K562 (cell line): ENCODE measurements around the gene KRTAP1-1. TPM values are rescaled to one million over a fixed set of nuclear protein-coding genes. Genes with fewer than 3 reads are reported as not detected.

ENCODE experiments used
- ATAC-seq: fragments of 200-7000 bp; cut with Tn5 transposase; 3 replicates; pipeline ENCODE4 v1.9.1; 2020; ENCODE audit warnings: moderate library complexity
- BruUV-seq: library from RNA; stranded (reverse); fragments of 400-500 nt; replicated peaks from 2 replicates; lab custom pipeline; 2021; lab: Mats Ljungman, UMichigan
- CTCF ChIA-PET: fragments of 300-600 bp; formaldehyde crosslinking; extraction: SDS; loops from one replicate; lab custom pipeline; 2021; ENCODE audit warnings: low intra/inter-chr PET ratio; lab: Yijun Ruan, JAX
- POLR2A ChIA-PET: fragments of 300-600, 350-650 bp; sonication (Branson Sonifier 250); formaldehyde crosslinking; extraction: SDS; loops from one replicate; lab custom pipeline; 2021; ENCODE audit warnings: antibody characterized with exemption, inconsistent platforms; lab: Yijun Ruan, JAX
- DNase-seq, 4 experiments: peaks; one replicate each; pipeline versions ENCODE4 v3.0.0 to v3.0.0-alpha.2; 2011 to 2018; ENCODE audit warnings: low spot score in 3 of 4, mixed read lengths in 3 of 4; ENCODE audit errors: extremely low read depth in 1 of 4
- FAIRE-seq: peaks from 2 replicates; lab custom pipeline; 2011; peaks lifted over from hg19 to GRCh38; lab: Jason Lieb, UNC
- H2AFZ ChIP-seq: 2 replicates; pipeline ENCODE4 v1.6.0; 2011; ENCODE audit warnings: low read depth, low read length, control low read depth, inconsistent platforms
- H3K27ac ChIP-seq: fragments of 200-600 bp; 3 replicates; pipeline ENCODE4 v1.8.0; 2011; ENCODE audit warnings: low read depth, mild to moderate bottlenecking, control low read depth, inconsistent platforms, low read length, moderate library complexity, mixed read lengths; ENCODE audit errors: extremely low read depth
- H3K27me3 ChIP-seq, 2 experiments: fragments of 300-600 bp in 1 of 2; 2 replicates in 1 of 2; 3 replicates in 1 of 2; pipeline versions ENCODE4 v1.6.0 to v1.8.0; 2011; ENCODE audit warnings: inconsistent platforms in 2 of 2, low read length in 2 of 2, mild to moderate bottlenecking in 1 of 2, mixed read lengths in 1 of 2, moderate library complexity in 1 of 2; ENCODE audit not compliant: control insufficient read depth in 2 of 2, insufficient read depth in 2 of 2
- H3K36me3 ChIP-seq: fragments of 300-600 bp; 3 replicates; pipeline ENCODE4 v1.8.0; 2011; ENCODE audit warnings: mild to moderate bottlenecking, low read length, inconsistent platforms; ENCODE audit not compliant: control insufficient read depth, insufficient read depth
- H3K4me1 ChIP-seq, 2 experiments: fragments of 200-600 bp in 1 of 2; replicated peaks in 1 of 2; 2 replicates in 1 of 2; 3 replicates in 1 of 2; pipeline versions ENCODE4 v1.5.1 to v1.8.0; 2011; ENCODE audit warnings: inconsistent platforms in 2 of 2, low read length in 2 of 2, mild to moderate bottlenecking in 1 of 2, mixed read lengths in 1 of 2, moderate library complexity in 1 of 2; ENCODE audit not compliant: control insufficient read depth in 2 of 2, insufficient read depth in 2 of 2
- H3K4me2 ChIP-seq: 2 replicates; pipeline ENCODE4 v1.6.1; 2011; ENCODE audit warnings: low read length, control low read depth, inconsistent platforms, mixed read lengths; ENCODE audit not compliant: insufficient read depth
- H3K4me3 ChIP-seq: fragments of 200-600 bp; sonication (generic), shearing (Covaris generic); 2 replicates; pipeline ENCODE4 v1.5.1; 2016; ENCODE audit warnings: control low read depth, inconsistent platforms
- H3K79me2 ChIP-seq: fragments of 200-600 bp; 3 replicates; pipeline ENCODE4 v1.8.0; 2011; ENCODE audit warnings: low read length, inconsistent platforms; ENCODE audit not compliant: control insufficient read depth, insufficient read depth
- H3K9ac ChIP-seq, 2 experiments: 2 replicates each; pipeline versions ENCODE4 v1.6.0 to v1.6.1; 2011; ENCODE audit warnings: low read depth in 2 of 2, low read length in 2 of 2, control low read depth in 1 of 2, inconsistent platforms in 1 of 2, mild to moderate bottlenecking in 1 of 2, mixed read lengths in 1 of 2; ENCODE audit not compliant: insufficient read depth in 1 of 2
- H3K9me1 ChIP-seq: one replicate; pipeline ENCODE4 v1.6.0; 2011; ENCODE audit warnings: inconsistent platforms, mild to moderate bottlenecking, low read length, moderate library complexity; ENCODE audit not compliant: control insufficient read depth, insufficient read depth
- H3K9me3 ChIP-seq: replicated peaks from 2 replicates; pipeline ENCODE4 v1.5.1; 2011; ENCODE audit warnings: low read depth, low read length, inconsistent platforms; ENCODE audit not compliant: control insufficient read depth, insufficient read depth
- H4K20me1 ChIP-seq: replicated peaks from 2 replicates; pipeline ENCODE4 v1.6.1; 2011; ENCODE audit warnings: low read length, inconsistent platforms, mixed read lengths; ENCODE audit not compliant: control insufficient read depth, insufficient read depth
- ATF7 ChIP-seq: fragments of 450-650 bp; IDR thresholded peaks from 2 replicates; pipeline ENCODE4 v1.7.1; 2014; ENCODE audit warnings: mild to moderate bottlenecking, moderate library complexity
- CEBPG ChIP-seq, 3 experiments: fragments of 200-800 bp in 1 of 3; sonication (Bioruptor generic) in 1 of 3; sonication (generic) in 1 of 3; formaldehyde crosslinking in 1 of 3; IDR thresholded peaks in 2 of 3; conservative IDR thresholded peaks in 1 of 3; 2 replicates each; pipeline versions ENCODE4 v1.6.1 to v1.8.0; 2016 to 2022; ENCODE audit warnings: missing compliant biosample characterization in 2 of 3, missing genetic modification characterization in 2 of 3, mild to moderate bottlenecking in 1 of 3, missing genetic modification reagents in 1 of 3
- FIP1L1 ChIP-seq: fragments of 200-400 bp; formaldehyde crosslinking; IDR thresholded peaks from 2 replicates; pipeline ENCODE4 v1.6.1; 2018; ENCODE audit warnings: mild to moderate bottlenecking, low read depth, low read length; ENCODE audit not compliant: poor library complexity, severe bottlenecking
- HNRNPH1 ChIP-seq: fragments of 200-400 bp; formaldehyde crosslinking; optimal IDR thresholded peaks from 2 replicates; pipeline ENCODE3; 2017; ENCODE audit warnings: low read depth, mild to moderate bottlenecking, low read length, moderate library complexity
- WGBS: fragments of 100-300 bp; shearing (Covaris generic); methylation state at CpG from one replicate; pipeline ENCODE4 v1.1.6; 2016; ENCODE audit warnings: low coverage, mixed read lengths; ENCODE audit not compliant: insufficient coverage; ENCODE audit errors: missing lambda C conversion rate; 5-methylcytosine and 5-hydroxymethylcytosine counted together
- in situ Hi-C: fragments of 300-500 bp; cut with MboI; formaldehyde crosslinking; loops from 4 replicates; pipeline ENCODE4 v1.15.0; 2018; ENCODE audit warnings: inconsistent platforms, mixed read lengths
- intact Hi-C: fragments of 100-400 bp; cut with micrococcal nuclease; formaldehyde crosslinking; loops from 2 replicates; pipeline ENCODE4 v1.14.2; 2022
- polyA plus RNA-seq, 8 experiments: library from polyadenylated mRNA; depleted of rRNA in 4 of 8; stranded (reverse) in 5 of 8; unstranded in 3 of 8; fragments of >200 nt; fragmentation: Nextera tagmentation in 2 of 8; fragmentation: Illumina TruSeq in 1 of 8; extraction: Ambion mirVana in 2 of 8; extraction: Trizol in 1 of 8; gene quantifications; 2 replicates each; pipeline versions ENCODE4 v1.2.1 to v1.2.3, GENCODE V29; 2011 to 2014; ENCODE audit warnings: inconsistent platforms in 1 of 8, missing spikeins in 1 of 8
- total RNA-seq, 7 experiments: library from RNA; depleted of rRNA in 6 of 7; stranded (reverse); fragments of >200 nt in 6 of 7; fragmentation: Illumina TruSeq in 2 of 7; extraction: Trizol in 2 of 7; gene quantifications; 2 replicates each; pipeline versions ENCODE4 v1.2.1 to v1.2.3, GENCODE V29; 2011 to 2021; ENCODE audit warnings: low replicate concordance in 1 of 7
- TF ChIP-seq, protein P1 (sequence below): sonication (generic); formaldehyde crosslinking; IDR thresholded peaks from 2 replicates; pipeline ENCODE4 v1.8.1; 2023; ENCODE audit warnings: mild to moderate bottlenecking, missing genetic modification reagents
- TF ChIP-seq, protein P2 (sequence below): IDR thresholded peaks from 2 replicates; pipeline ENCODE4 v1.6.1; 2012; ENCODE audit warnings: low read depth, low read length, improper control_type of control experiment, borderline replicate concordance
- TF ChIP-seq, protein P3 (sequence below), 2 experiments: fragments of 150-350 bp in 1 of 2; IDR thresholded peaks; 2 replicates each; pipeline ENCODE4 v1.6.1; 2012 to 2016; ENCODE audit warnings: low read depth in 2 of 2, low read length in 2 of 2, mild to moderate bottlenecking in 1 of 2, moderate library complexity in 1 of 2

KRTAP1-1 gene
- total and polyA plus RNA-seq, 9 of the 15 experiments (the other 6 are each of a cell fraction or from before 2014, with no cell fraction given): not detected

DNA sequence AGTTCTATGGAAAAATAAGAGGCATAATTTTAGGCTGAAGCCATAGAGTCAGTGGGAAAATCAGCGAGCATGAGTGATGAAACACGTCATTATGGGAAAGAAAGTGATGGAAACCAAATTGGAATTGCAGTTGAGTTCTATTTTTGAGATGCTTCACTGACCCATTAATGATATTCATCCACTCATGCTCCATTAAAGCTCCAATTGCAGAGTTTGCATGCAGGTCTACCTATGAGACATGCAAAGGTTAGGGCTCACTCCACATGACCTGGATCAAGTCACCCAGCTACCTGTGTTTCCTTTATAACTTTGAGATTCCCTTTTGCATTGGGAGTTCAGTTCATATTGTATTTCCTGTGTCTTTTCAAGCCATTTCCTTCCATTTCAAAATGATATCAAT is 32.4 kb upstream of the KRTAP1-1 start:
- WGBS: 0% methylated on average over 2 of the region's 2 CpGs
- intact Hi-C loops: no loop called here
- Histone ChIP-seq H3K79me2 (no peaks in the 10 kb centered on the region), H4K20me1 (no peaks in the 10 kb centered on the region), H2AFZ (no peak overlapping the region), H3K27ac (no peak overlapping the region), H3K4me2 (no peak overlapping the region), H3K4me3 (no peak overlapping the region), H3K9ac (no peak overlapping the region), H3K9me1 (no peaks in the 10 kb centered on the region), H3K4me1 (no peaks in the 10 kb centered on the region), H3K9me3 (no peaks in the 10 kb centered on the region), H3K36me3 (no peaks in the 10 kb centered on the region), H3K27me3 (no peaks in the 10 kb centered on the region; a peak in 1 of 5 replicates)
- no peak for TF ChIP-seq ATF7
- TF ChIP-seq, protein P1, sequence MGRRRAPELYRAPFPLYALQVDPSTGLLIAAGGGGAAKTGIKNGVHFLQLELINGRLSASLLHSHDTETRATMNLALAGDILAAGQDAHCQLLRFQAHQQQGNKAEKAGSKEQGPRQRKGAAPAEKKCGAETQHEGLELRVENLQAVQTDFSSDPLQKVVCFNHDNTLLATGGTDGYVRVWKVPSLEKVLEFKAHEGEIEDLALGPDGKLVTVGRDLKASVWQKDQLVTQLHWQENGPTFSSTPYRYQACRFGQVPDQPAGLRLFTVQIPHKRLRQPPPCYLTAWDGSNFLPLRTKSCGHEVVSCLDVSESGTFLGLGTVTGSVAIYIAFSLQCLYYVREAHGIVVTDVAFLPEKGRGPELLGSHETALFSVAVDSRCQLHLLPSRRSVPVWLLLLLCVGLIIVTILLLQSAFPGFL (CRISPR knock-in tag): no peak
- TF ChIP-seq, protein P2, sequence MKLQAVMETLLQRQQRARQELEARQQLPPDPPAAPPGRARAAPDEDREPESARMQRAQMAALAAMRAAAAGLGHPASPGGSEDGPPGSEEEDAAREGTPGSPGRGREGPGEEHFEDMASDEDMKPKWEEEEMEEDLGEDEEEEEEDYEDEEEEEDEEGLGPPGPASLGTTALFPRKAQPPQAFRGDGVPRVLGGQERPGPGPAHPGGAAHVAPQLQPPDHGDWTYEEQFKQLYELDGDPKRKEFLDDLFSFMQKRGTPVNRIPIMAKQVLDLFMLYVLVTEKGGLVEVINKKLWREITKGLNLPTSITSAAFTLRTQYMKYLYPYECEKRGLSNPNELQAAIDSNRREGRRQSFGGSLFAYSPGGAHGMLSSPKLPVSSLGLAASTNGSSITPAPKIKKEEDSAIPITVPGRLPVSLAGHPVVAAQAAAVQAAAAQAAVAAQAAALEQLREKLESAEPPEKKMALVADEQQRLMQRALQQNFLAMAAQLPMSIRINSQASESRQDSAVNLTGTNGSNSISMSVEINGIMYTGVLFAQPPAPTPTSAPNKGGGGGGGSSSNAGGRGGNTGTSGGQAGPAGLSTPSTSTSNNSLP: no peak
- no peak for TF ChIP-seq FIP1L1
- no peak for TF ChIP-seq CEBPG (CRISPR knock-in tag; IDR thresholded peaks at IDR 0.05)
- TF ChIP-seq CEBPG (tag; conservative IDR thresholded peaks at IDR 0.05 in 1 of 2, IDR thresholded peaks at IDR 0.05 in 1 of 2): no peak
- no peak for TF ChIP-seq HNRNPH1
- TF ChIP-seq, protein P3, sequence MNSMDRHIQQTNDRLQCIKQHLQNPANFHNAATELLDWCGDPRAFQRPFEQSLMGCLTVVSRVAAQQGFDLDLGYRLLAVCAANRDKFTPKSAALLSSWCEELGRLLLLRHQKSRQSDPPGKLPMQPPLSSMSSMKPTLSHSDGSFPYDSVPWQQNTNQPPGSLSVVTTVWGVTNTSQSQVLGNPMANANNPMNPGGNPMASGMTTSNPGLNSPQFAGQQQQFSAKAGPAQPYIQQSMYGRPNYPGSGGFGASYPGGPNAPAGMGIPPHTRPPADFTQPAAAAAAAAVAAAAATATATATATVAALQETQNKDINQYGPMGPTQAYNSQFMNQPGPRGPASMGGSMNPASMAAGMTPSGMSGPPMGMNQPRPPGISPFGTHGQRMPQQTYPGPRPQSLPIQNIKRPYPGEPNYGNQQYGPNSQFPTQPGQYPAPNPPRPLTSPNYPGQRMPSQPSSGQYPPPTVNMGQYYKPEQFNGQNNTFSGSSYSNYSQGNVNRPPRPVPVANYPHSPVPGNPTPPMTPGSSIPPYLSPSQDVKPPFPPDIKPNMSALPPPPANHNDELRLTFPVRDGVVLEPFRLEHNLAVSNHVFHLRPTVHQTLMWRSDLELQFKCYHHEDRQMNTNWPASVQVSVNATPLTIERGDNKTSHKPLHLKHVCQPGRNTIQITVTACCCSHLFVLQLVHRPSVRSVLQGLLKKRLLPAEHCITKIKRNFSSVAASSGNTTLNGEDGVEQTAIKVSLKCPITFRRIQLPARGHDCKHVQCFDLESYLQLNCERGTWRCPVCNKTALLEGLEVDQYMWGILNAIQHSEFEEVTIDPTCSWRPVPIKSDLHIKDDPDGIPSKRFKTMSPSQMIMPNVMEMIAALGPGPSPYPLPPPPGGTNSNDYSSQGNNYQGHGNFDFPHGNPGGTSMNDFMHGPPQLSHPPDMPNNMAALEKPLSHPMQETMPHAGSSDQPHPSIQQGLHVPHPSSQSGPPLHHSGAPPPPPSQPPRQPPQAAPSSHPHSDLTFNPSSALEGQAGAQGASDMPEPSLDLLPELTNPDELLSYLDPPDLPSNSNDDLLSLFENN (IDR thresholded peaks at IDR 0.05; ENCODE audit: low read depth in 2 of 2, low read length in 2 of 2): no peak
- POLR2A ChIA-PET: no interaction called here
- DNase-seq: no peak
- in situ Hi-C loops: no loop called here
- BruUV-seq: no TSS peak
- CTCF ChIA-PET: no interaction called here
- ATAC-seq: no peak
- FAIRE-seq: no peak
